ENCODE data around the gene APCDD1. TPM values are rescaled to one million over a fixed set of nuclear protein-coding genes. Genes with fewer than 3 reads are reported as not detected.

Gene APCDD1
- total and polyA plus RNA-seq, 2 experiments from 2014 or later = 0.31 to 1.0 TPM

DNA sequence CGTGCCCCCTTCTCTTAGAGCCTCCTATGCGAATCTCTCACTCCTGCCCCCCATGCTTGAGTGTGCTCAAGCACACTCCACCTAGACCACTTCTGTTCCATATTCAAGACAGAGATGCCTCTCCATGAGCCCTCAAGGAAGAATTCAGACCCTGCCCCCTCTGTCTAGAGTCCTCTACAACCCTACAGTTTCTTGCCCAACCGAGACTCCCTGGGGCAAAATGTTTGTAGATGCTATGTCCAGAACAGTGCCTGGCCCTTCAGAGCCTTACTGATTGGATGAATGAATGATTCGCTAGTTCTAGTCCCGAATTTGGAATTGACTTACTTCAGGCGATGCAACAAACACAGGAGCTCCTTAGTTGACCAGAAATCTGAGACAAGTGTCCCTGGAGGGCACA lies 8.7 kb downstream of the APCDD1 start:
- H3K27me3 ChIP-seq (ENCODE audit: insufficient read depth) = peaks cover 5% of the 10 kb centered on the region; the same call in 1 of the 2 replicates
- H2AFZ ChIP-seq = no peak overlapping the region
- Mint-ChIP-seq H3K4me3 (no peak overlapping the region), H3K27me3 (ENCODE audit: insufficient read depth, low read depth, poor library complexity) (peaks cover 3% of the 10 kb centered on the region), H3K9me3 (no peaks in the 10 kb centered on the region), H3K4me1 (peaks cover 19% of the 10 kb centered on the region), H3K36me3 (ENCODE audit: low read depth) (no peaks in the 10 kb centered on the region), H3K27ac (no peak overlapping the region)
- H3K9me2 ChIP-seq (ENCODE audit: insufficient read depth) = no peaks in the 10 kb centered on the region
- no peak for ATAC-seq
- no peak overlapping the region for H3K4me3 ChIP-seq
- no peaks in the 10 kb centered on the region for H3K36me3 ChIP-seq (ENCODE audit: insufficient read depth)
- no peak overlapping the region for H3K27ac ChIP-seq (ENCODE audit: low read depth)
- no peaks in the 10 kb centered on the region for H3F3A ChIP-seq (replicated peaks; ENCODE audit: low read depth)
- DNase-seq (ENCODE audit: low spot score) = no peak
- no peaks in the 10 kb centered on the region for H4K20me1 ChIP-seq (replicated peaks; ENCODE audit: insufficient read depth)
- TF ChIP-seq POLR2AphosphoS5 (IDR thresholded peaks at IDR 0.05; ENCODE audit: low read depth) = no peak
- TF ChIP-seq ZNF114 (CRISPR knock-in tag; IDR thresholded peaks at IDR 0.05) = no peak
- no peak for TF ChIP-seq JUNB (IDR thresholded peaks at IDR 0.05; ENCODE audit: unreplicated experiment)
- no peak for TF ChIP-seq REST (IDR thresholded peaks at IDR 0.05; ENCODE audit: unreplicated experiment)
- TF ChIP-seq, protein P1, sequence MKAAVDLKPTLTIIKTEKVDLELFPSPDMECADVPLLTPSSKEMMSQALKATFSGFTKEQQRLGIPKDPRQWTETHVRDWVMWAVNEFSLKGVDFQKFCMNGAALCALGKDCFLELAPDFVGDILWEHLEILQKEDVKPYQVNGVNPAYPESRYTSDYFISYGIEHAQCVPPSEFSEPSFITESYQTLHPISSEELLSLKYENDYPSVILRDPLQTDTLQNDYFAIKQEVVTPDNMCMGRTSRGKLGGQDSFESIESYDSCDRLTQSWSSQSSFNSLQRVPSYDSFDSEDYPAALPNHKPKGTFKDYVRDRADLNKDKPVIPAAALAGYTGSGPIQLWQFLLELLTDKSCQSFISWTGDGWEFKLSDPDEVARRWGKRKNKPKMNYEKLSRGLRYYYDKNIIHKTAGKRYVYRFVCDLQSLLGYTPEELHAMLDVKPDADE (IDR thresholded peaks at IDR 0.05) = no peak
- TF ChIP-seq CREB1 (CRISPR knock-in tag; IDR thresholded peaks at IDR 0.05; ENCODE audit: low read depth) = no peak
- TF ChIP-seq, protein P2, sequence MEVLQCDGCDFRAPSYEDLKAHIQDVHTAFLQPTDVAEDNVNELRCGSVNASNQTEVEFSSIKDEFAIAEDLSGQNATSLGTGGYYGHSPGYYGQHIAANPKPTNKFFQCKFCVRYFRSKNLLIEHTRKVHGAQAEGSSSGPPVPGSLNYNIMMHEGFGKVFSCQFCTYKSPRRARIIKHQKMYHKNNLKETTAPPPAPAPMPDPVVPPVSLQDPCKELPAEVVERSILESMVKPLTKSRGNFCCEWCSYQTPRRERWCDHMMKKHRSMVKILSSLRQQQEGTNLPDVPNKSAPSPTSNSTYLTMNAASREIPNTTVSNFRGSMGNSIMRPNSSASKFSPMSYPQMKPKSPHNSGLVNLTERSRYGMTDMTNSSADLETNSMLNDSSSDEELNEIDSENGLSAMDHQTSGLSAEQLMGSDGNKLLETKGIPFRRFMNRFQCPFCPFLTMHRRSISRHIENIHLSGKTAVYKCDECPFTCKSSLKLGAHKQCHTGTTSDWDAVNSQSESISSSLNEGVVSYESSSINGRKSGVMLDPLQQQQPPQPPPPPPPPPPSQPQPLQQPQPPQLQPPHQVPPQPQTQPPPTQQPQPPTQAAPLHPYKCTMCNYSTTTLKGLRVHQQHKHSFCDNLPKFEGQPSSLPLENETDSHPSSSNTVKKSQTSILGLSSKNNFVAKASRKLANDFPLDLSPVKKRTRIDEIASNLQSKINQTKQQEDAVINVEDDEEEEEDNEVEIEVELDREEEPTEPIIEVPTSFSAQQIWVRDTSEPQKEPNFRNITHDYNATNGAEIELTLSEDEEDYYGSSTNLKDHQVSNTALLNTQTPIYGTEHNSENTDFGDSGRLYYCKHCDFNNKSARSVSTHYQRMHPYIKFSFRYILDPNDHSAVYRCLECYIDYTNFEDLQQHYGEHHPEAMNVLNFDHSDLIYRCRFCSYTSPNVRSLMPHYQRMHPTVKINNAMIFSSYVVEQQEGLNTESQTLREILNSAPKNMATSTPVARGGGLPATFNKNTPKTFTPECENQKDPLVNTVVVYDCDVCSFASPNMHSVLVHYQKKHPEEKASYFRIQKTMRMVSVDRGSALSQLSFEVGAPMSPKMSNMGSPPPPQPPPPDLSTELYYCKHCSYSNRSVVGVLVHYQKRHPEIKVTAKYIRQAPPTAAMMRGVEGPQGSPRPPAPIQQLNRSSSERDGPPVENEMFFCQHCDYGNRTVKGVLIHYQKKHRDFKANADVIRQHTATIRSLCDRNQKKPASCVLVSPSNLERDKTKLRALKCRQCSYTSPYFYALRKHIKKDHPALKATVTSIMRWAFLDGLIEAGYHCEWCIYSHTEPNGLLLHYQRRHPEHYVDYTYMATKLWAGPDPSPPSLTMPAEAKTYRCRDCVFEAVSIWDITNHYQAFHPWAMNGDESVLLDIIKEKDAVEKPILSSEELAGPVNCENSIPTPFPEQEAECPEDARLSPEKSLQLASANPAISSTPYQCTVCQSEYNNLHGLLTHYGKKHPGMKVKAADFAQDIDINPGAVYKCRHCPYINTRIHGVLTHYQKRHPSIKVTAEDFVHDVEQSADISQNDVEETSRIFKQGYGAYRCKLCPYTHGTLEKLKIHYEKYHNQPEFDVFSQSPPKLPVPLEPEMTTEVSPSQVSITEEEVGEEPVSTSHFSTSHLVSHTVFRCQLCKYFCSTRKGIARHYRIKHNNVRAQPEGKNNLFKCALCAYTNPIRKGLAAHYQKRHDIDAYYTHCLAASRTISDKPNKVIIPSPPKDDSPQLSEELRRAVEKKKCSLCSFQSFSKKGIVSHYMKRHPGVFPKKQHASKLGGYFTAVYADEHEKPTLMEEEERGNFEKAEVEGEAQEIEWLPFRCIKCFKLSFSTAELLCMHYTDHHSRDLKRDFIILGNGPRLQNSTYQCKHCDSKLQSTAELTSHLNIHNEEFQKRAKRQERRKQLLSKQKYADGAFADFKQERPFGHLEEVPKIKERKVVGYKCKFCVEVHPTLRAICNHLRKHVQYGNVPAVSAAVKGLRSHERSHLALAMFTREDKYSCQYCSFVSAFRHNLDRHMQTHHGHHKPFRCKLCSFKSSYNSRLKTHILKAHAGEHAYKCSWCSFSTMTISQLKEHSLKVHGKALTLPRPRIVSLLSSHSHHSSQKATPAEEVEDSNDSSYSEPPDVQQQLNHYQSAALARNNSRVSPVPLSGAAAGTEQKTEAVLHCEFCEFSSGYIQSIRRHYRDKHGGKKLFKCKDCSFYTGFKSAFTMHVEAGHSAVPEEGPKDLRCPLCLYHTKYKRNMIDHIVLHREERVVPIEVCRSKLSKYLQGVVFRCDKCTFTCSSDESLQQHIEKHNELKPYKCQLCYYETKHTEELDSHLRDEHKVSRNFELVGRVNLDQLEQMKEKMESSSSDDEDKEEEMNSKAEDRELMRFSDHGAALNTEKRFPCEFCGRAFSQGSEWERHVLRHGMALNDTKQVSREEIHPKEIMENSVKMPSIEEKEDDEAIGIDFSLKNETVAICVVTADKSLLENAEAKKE (CRISPR knock-in tag; IDR thresholded peaks at IDR 0.05) = no peak
- no peak for TF ChIP-seq STAT1 (IDR thresholded peaks at IDR 0.05; ENCODE audit: unreplicated experiment)
- no peak for TF ChIP-seq NANOG (IDR thresholded peaks at IDR 0.05; ENCODE audit: borderline replicate concordance)
- TF ChIP-seq, protein P3, sequence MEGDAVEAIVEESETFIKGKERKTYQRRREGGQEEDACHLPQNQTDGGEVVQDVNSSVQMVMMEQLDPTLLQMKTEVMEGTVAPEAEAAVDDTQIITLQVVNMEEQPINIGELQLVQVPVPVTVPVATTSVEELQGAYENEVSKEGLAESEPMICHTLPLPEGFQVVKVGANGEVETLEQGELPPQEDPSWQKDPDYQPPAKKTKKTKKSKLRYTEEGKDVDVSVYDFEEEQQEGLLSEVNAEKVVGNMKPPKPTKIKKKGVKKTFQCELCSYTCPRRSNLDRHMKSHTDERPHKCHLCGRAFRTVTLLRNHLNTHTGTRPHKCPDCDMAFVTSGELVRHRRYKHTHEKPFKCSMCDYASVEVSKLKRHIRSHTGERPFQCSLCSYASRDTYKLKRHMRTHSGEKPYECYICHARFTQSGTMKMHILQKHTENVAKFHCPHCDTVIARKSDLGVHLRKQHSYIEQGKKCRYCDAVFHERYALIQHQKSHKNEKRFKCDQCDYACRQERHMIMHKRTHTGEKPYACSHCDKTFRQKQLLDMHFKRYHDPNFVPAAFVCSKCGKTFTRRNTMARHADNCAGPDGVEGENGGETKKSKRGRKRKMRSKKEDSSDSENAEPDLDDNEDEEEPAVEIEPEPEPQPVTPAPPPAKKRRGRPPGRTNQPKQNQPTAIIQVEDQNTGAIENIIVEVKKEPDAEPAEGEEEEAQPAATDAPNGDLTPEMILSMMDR (conservative IDR thresholded peaks at IDR 0.05; ENCODE audit: low read depth in 2 of 2) = no peak
- TF ChIP-seq ZNF331 (CRISPR knock-in tag; IDR thresholded peaks at IDR 0.05; ENCODE audit: low read depth) = no peak
- TF ChIP-seq EZH2phosphoT487 (IDR thresholded peaks at IDR 0.05; ENCODE audit: unreplicated experiment) = no peak
- TF ChIP-seq EZH2 (IDR thresholded peaks at IDR 0.05; ENCODE audit: low read depth, unreplicated experiment) = no peak
- H3K79me2 ChIP-seq (replicated peaks; ENCODE audit: insufficient read depth) = no peaks in the 10 kb centered on the region
- H3K4me1 ChIP-seq (ENCODE audit: insufficient read depth) = peaks cover 1% of the 10 kb centered on the region; the same call in 1 of the 2 replicates
- no peak overlapping the region for H3K4me2 ChIP-seq

Data from GM23338 (cell line).